T1000 (cell line): ENCODE measurements around the gene TMEM82.

ENCODE experiments used
- DNase-seq: peaks from one replicate; lab custom pipeline; 2025; ENCODE audit warnings: mixed read lengths; lab: John Stamatoyannopoulos, UW

TMEM82 gene

DNA sequence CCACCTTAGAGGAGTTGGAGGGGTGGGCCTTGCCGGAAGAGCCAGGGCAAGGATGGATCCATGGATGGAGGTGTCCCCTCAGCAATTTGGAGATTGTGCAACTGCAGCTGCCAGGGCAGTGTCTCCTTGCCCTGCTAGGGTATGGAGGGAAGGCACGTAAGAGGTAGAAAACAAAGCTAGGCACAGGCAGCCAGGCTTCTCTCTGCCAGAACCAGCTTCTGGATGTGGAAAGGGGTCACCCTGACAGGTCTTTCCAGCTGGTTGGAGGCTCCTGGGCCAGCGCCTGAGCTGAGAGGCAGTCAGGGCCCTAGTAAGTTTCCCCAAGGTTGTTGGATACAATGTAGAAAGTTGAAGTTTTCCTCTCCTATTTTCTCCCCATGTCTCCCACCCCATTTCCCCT is 21.4 kb upstream of the TMEM82 start:
- DNase-seq, result no peak

DNA sequence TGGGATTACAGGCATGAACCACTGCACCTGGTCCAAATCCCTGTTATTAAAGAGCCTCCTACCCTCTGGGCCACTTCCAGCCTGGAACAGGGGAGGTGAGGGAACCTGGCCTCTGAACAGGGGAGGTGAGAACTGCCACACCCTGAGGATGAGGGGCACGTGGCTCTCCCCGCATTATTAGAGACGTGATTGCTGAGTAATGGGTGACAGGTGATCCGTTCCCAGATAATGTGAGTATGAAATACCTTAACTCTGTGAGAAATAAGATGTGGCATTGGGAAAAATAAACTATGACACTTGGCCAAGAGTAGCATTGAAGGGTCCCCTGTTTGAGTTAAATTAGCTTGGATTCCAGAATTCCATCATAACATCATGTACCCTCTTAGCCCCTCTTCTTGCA is 19.9 kb upstream of the TMEM82 start:
- no peak for DNase-seq

DNA sequence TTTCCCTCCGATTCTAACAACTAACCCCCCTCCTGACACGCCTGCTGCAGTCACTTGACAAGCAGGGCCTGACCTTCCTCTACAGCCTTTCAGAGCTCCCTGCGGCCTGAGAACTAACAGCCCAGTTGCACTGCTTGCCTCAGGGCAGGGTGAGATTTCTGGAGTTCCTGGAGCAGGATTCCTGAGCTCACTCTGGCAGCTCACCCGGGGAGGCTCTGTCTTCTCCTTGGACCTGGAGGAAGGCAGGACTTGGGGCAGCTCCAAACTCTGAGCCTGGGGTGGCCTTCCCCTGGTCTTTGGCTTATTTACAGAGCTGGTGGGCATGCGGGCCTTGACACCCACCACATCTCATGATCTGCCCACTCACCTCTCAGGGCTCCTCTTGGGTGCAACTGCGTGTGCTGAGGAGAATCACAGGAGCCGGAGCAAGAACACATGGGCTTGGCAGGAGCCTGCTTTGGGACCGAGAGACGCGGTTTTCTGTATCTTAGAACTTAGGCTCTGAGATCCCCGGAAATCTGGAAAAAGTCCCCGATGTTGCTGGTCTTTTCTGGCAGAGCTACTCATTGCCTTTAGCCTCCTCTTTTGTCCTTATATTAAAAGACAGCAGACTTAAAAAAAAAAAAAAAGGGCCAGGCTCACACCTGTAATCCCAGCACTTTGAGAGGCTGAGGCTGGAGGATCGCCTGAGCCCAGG is 19.3 kb upstream of the TMEM82 start:
- no peak for DNase-seq

DNA sequence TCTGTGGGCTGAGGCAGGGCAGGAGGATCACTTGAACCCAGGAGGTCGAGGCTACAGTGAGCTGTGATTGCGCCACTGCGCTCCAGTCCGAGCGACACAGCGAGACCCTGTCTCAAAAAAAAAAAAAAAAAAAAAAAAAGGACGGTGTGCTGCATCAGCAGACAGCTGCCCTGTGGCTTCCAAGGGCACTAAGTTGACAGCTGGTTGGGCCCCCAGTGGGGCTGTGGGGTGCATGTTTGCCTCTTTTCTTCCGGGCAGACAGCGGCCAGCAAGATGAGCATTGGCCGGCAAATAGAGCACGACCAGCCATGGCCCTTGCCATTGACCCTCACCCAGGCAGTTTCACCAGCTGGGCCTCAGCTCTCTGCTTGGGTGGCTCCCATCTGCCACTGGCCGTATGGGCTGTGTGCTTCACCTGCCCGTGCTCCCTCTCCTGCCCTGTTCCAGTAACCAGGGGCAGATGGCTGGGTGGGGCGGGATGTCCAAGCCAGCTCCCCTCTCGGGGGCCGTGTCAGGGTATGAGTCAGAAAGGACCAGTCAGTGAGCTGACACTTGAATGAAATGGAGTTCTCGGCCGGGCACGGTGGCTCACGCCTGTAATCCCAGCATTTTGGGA is 18.6 kb upstream of the TMEM82 start:
- no peak for DNase-seq

DNA sequence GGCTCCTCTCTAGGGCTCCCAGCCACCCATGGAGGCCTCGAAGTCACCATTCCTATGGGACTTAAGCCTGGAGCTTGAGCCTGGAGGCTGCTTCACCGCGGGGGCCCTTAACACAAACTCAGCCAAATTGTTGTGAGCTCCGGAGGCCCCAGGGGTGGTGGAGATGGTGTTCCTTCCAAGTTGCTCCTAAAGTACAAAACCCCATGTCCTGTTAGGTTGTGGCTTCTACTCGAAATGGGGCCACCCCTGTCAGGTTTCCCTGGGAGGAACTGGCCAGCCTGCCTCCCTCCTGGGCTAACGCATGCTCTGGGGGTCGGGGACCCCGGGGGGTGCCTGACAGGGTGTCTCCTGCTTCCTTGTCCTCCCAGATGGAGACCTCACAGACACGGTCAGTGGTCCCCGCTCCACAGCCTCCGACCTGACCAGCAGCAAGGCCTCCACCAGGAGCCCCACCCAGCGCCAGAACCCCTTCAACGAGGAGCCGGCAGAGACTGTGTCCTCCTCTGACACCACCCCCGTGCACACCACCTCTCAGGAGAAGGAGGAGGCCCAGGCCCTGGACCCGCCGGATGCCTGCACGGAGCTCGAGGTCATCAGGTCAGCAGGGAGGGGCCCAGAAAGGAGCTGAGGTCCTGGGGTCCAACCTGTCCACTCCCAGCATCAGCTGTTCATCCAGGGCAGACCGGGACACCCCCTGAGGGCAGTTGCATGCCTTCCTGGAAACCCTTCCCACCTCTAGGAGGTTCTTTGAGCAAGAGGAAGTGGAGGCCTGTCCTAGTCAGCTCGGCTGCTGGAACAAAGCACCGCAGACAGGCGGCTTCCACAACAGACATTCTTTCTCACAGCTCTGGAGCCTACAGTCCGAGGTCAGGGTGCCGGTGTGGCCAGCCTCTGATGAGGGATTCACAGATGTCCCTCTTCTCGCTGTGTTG is 17.1 kb upstream of the TMEM82 start:
- DNase-seq, result no peak

DNA sequence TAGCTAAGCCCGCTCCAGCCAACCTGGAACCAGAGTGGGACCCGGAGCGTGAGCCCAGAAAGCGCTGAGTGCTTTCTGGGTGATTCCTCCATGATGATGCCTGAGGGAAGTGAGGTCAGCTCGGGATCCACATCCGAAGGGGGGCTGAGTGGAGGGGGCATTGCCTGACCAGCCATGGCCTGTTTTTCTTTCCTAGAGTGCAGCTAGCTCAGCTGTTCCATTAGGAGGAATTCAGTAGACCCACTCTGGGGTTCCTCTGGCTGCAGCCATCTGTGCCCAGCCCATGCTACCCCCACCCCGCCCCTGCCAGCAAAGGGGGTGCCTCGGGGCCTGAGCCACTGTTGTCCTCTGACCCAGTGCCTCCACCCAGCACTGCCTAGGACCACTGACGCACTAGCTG is 15.8 kb upstream of the TMEM82 start:
- DNase-seq, result no peak

DNA sequence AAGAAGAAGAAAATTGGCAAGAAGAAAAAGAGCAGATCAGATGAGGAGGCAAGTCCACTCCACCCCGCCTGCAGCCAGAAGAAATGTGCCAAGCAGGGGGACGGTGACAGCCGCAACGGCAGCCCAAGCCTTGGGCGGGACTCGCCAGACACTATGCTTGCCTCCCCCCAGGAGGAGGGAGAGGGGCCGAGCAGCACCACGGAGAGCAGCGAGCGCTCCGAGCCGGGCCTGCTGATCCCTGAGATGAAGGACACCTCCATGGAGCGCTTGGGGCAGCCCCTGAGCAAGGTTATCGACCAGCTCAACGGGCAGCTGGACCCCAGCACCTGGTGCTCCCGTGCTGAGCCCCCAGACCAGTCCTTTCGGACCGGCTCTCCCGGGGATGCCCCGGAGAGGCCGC is 15.3 kb upstream of the TMEM82 start:
- DNase-seq, result no peak

DNA sequence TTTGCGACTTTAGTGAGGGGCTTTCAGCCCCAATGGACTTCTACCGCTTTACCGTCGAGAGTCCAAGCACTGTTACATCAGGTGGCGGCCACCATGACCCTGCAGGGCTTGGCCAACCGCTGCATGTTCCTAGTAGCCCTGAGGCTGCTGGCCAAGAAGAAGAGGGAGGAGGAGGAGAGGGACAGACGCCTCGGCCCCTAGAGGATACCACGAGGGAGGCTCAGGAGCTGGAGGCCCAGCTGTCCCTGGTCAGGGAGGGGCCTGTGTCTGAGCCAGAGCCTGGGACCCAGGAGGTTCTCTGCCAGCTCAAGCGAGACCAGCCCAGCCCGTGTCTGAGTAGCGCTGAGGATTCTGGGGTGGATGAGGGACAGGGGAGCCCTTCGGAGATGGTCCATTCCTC is 14.9 kb upstream of the TMEM82 start:
- DNase-seq, result no peak

DNA sequence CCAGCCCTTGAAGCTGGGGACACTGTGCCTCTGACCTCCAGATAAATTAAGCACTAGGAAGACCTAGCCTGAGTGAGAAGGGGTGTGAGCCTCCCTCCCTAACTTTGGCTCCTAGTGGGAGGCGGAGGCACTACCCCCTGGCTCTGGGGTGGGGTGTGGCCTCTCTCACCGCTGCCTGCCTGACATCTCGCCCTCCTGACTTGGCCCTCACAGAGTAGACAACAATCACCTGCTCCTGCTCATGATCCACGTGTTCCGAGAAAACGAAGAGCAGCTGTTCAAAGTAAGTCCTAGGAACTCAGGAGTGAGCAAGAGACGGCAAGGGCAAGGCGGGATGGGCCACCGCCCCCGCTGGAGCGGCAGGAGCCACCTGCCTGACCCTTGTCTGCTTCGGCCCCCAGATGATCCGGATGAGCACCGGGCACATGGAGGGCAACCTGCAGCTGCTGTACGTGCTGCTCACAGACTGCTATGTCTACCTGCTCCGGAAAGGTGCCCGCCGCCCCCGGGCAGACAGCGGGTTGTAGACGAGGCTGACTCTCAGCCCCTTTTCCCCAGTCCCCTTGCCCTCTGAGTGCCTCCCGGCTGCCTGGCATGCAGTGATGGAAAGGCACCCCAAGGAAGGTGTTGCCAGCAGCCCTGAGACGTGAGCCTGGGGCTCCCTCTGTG is 14.3 kb upstream of the TMEM82 start:
- DNase-seq, result no peak

DNA sequence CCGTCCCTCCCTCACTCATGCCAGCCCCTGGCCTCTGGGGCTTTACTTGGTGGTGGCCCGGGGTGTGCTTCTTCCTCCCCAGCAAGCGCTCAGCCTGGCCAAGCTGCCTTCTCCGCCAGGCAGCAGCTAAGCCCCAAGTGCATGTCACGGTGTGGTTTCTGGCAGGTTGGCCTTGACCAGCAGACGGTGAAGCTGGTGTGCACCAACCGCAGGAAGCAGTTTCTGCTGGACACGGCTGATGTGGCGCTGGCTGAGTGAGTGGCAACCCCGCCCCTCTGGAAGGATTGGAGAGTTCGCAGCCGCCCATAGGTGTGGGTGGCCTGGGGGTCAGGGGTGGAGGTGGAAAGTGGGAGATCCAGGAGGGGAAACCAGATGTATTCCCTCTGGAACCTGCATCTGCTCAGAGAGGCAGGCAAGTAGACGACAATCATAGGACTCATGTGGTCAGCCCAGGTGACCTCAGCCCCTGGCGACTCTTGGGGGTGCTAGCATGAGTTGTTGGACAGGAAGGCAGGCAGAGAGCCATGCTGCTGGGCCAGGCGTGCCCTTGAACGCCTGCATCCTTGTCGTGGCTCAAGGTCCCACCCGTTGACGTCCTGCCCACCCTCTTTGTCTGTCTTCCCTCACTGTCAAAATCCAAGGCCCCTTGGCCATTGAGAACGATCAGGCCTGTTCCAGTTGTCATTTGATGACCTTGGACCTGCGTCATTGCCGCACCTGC is 13.2 kb upstream of the TMEM82 start:
- no peak for DNase-seq

DNA sequence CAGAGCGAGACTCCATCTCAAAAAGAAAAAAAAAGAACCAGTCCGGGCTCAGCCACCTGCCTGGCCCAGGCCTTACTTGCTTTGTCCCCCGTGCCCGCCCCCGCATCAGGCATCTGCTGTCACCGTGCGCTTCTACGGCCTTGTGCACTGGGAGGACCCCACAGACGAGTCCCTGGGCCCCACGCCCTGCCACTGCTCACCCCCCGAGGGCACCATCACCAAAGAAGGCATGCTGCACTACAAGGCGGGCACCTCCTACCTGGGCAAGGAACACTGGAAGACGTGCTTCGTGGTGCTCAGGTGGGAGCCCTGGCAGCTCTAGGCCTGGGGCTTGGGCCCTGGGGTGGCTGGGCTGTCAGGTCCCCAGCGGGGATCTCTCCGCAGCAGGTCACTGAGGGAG is 11.9 kb upstream of the TMEM82 start:
- no peak for DNase-seq

DNA sequence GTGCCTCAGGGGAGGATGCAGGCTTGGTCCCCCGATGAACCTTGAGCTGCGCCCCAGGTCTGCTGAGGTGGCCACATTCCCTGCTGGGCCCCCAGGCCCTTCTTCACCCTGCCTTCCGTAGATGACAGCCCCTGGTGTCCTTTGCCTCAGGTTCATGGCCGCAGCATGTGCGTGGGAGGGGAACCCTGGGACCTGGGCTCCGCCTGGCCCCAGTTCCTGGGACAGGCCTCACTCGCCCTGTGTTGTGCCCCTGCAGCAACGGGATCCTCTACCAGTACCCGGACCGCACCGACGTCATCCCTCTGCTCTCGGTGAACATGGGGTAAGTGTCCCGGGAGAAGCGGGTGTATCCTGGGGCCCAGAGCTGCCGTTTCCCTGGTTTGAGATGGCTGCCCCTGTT is 11.4 kb upstream of the TMEM82 start:
- DNase-seq, result no peak

DNA sequence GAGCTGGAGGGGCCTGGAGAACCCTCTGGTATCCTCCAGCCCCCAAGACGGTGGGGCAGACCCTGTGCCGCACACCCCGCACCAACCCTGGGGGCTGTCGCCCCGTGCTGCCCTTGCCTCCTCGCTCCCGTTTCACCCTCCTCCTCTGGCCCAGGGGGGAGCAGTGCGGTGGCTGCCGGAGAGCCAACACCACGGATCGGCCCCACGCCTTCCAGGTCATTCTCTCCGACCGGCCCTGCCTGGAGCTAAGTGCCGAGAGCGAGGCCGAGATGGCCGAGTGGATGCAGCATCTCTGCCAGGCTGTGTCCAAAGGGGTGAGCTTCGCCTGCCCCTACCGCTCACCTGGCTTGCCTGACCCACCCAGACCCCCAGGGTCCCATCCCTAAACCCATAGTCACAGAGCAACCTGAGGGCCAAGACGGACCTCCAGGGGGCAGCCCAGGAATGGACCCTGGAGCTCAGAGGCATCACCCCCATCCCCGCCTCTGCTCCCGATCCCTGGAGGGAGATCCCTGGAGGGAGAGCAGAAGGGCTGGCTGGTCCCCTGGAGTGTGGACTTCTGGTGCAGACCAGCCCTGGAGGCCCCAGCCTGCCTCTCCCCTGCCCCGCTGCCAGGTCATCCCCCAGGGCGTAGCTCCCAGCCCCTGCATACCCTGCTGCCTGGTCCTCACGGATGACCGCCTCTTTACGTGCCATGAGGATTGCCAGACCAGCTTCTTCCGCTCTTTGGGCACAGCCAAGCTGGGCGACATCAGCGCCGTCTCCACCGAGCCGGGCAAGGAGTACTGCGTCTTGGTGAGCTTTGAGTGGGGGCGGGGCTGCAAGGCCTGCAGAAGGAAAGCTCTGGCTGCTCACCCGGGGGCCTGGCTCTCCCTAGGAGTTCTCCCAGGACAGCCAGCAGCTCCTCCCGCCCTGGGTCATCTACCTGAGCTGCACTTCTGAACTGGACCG is 10.3 kb upstream of the TMEM82 start:
- DNase-seq, result no peak

DNA sequence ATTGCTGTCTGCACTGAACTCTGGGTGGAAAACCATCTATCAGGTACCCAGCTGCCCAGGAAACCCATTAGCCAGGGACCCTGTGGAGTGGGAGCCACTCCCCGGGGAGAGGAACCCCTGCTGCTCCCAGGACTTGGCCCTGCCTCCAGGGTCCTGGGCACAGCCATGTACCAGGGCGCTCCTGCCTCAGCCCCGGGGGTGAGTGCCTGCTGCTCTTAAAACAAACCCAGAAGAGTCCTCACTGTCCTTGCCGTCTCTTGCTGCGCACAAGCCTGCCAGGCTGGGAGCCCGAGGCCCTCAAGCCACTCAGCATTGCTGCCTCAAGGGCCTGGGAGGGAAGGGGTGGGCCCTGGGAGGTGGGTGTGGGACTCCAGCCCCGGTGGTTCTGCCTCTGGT is 9.6 kb upstream of the TMEM82 start:
- DNase-seq, result no peak

DNA sequence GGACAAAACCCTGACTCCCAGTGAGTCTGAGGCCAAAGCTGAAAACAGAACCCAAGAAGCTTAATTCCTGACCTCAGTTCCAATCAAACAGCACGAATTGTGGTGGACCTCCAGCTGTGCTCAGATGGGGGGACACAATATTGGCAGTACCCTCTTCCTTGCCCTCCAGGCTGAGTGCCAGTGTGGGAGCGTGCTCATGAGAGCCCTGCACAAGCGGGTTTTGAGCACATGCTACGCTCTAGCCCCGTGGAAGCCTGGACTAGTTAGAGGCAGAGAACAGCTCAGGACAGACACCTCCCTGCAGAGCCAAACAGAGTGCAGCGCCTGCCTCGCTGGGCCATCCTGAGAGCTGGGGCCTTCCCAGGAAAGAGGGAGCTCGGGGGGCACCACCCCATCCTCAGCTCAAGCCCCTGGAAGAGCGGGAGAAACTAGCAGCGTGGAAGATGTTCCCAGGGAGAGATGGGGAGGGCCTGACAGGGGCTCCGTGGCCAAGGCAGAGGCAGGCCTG is 9.0 kb upstream of the TMEM82 start:
- no peak for DNase-seq

DNA sequence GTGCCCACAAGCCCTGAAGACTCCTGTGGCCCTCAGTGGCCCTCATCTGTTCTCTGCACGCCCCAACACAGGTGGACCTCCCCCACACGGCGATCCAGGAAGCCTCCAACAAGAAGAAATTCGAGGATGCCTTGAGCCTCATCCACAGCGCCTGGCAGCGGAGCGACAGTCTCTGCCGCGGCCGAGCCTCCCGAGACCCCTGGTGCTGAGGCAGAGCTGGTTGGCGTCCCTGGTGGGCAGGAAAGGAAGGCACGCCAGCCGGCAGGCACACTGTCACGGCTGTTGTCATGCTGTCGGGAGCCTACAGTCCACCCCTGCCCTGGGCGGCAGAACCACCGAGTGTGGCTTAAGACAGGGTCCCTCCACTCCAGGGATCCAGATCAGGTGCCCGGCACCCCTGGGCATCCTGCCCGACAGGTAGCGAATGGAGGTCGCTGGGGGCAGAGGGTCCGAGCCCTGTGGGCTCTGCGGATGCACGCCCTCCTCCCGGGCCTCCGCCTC is 8.5 kb upstream of the TMEM82 start:
- DNase-seq, result no peak

DNA sequence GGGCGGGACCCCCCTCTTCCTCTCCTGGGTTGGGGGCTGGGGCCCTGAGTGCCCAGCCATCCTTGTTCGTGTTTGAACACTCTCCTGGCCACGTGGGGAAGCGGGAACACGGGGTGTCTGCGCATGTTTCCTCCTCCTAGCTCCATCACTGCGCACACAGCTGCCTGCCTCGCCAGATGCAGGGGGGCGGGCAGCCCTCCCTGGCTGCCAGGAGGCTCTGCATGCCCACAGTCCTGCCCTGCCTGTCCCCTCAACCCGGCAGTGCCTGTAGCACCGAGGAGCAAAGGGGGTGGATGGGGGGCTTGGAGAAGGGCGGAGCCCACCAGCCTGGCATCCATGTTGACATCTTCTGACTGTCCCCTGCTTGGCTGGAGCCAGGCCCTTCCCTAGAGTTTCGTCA is 8.0 kb upstream of the TMEM82 start:
- DNase-seq, result no peak

DNA sequence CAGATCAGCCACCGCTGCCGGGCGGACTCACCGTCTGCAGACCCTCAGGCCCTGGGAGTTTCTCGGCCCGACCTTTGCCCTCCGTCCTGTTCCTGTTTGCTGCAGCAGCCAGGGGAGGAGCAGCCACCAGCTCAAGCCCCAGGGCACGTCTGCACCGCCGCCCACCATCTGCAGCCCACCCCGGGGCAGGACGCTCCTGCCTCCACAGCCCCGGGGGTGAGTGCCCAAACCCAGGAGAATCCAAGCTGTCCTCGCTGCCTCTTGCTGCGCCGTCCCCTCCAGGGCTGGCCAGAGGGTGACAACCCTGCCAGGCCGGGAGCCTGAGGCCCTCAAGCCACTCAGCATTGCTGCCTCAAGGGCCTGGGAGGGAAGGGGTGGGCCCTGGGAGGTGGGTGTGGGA is 7.4 kb upstream of the TMEM82 start:
- no peak for DNase-seq

DNA sequence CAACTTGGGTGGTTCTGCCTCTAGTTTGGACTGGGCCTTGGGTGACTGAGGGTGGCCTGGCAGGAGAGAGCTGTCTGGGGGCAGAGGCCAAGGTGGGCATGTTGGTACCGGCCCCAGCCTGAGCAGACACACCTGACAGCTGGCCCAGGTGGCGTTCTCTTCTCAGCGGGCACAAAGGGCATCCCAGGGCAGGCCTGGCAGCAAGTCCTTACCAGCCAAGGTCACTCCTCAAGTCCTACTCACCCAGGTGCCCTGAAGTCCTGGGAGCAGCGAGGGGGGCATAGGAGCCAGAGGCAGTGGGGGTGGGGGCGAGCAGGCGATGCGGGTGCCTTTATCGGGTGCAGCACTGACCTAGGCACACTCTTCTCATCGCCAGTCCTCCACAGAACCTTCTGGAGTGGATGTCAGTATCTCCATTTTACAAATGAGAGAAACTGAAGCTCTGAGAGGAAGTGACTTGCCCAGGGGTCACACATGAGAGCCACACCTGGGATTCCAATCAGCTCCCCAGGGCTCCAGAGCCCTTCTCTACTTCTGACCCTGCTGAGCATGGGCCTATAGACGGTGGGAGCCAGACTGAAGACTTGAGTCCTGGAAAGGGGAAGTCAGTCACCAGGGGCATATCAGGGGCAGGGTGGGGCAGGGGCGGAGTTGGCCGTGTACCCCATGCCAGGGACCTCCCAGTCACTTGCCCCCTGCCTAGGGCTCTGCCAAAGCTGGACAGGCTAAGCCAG is 6.8 kb upstream of the TMEM82 start:
- DNase-seq, result no peak
